GM12878 (cell line): ENCODE results near the gene SETDB1. TPM values are rescaled to one million over a fixed set of nuclear protein-coding genes. Genes with fewer than 3 reads are reported as not detected.
A peak's percentile ranks its signal among the peaks of the same experiment; 100 is the strongest.

Source experiments
- ATAC-seq: fragments of 200-7000 bp; cut with Tn5 transposase; 3 replicates; pipeline ENCODE4 v1.9.1; 2020; ENCODE audit warnings: mild to moderate bottlenecking, moderate library complexity
- BruUV-seq: library from RNA; stranded (reverse); fragments of 400-500 nt; replicated peaks from 2 replicates; lab custom pipeline; 2021; lab: Mats Ljungman, UMichigan
- CTCF ChIA-PET: fragments of 300-600 bp; sonication (Branson Sonifier 250); formaldehyde crosslinking; extraction: SDS; loops from one replicate; lab custom pipeline; 2021; ENCODE audit warnings: inconsistent platforms; lab: Yijun Ruan, JAX
- POLR2A ChIA-PET: fragments of 350-600 bp; formaldehyde crosslinking; extraction: SDS; loops from one replicate; lab custom pipeline; 2021; ENCODE audit warnings: inconsistent platforms; lab: Charles Lee
- RAD21 ChIA-PET: fragments of 300-600 bp; sonication (Branson Sonifier 250); formaldehyde crosslinking; loops from one replicate; lab custom pipeline; 2023; ENCODE audit warnings: antibody characterized with exemption; ENCODE audit not compliant: unreplicated experiment; lab: Charles Lee
- SMC1A ChIA-PET: fragments of 300-600 bp; sonication (Branson Sonifier 250); formaldehyde crosslinking; loops from one replicate; lab custom pipeline; 2023; ENCODE audit not compliant: unreplicated experiment, uncharacterized antibody; lab: Charles Lee
- DNase-seq: peaks from one replicate; pipeline ENCODE4 v3.0.0-alpha.2; 2011; ENCODE audit warnings: low read depth, low spot score
- FAIRE-seq: peaks from 3 replicates; lab custom pipeline; 2011; peaks lifted over from hg19 to GRCh38; lab: Jason Lieb, UNC
- H2AFZ ChIP-seq: 2 replicates; pipeline ENCODE4 v1.6.0; 2011; ENCODE audit warnings: low read depth, low read length, control low read depth; ENCODE audit not compliant: control insufficient read depth
- H3K27ac ChIP-seq: 2 replicates; pipeline ENCODE4 v1.5.1; 2011; ENCODE audit warnings: control low read depth; ENCODE audit not compliant: control insufficient read depth, insufficient read depth
- H3K27me3 ChIP-seq, 2 experiments: replicated peaks in 1 of 2; 2 replicates each; pipeline versions ENCODE4 v1.6.0 to v1.6.1; 2011; ENCODE audit warnings: low read length in 1 of 2; ENCODE audit not compliant: control insufficient read depth in 2 of 2, insufficient read depth in 2 of 2
- H3K36me3 ChIP-seq, 2 experiments: 2 replicates each; pipeline ENCODE4 v1.5.1; 2011; ENCODE audit warnings: low read length in 1 of 2; ENCODE audit not compliant: control insufficient read depth in 2 of 2, insufficient read depth in 2 of 2
- H3K4me1 ChIP-seq: 2 replicates; pipeline ENCODE4 v1.6.1; 2011; ENCODE audit warnings: mild to moderate bottlenecking, low read length, moderate library complexity, mixed read lengths; ENCODE audit not compliant: control insufficient read depth, insufficient read depth
- H3K4me2 ChIP-seq: 2 replicates; pipeline ENCODE4 v1.6.0; 2011; ENCODE audit warnings: control low read depth; ENCODE audit not compliant: control insufficient read depth, insufficient read depth
- H3K4me3 ChIP-seq: fragments of 200-600 bp; sonication (generic); 2 replicates; pipeline ENCODE4 v1.5.1; 2016
- H3K79me2 ChIP-seq: 2 replicates; pipeline ENCODE4 v1.6.0; 2011; ENCODE audit warnings: low read length; ENCODE audit not compliant: control insufficient read depth, insufficient read depth
- H3K9ac ChIP-seq: 2 replicates; pipeline ENCODE4 v1.8.0; 2011; ENCODE audit warnings: low read length, control low read depth, mixed read lengths; ENCODE audit not compliant: control insufficient read depth, insufficient read depth
- H3K9me3 ChIP-seq: replicated peaks from 3 replicates; pipeline ENCODE4 v1.5.1; 2011; ENCODE audit warnings: mild to moderate bottlenecking, low read length; ENCODE audit not compliant: control insufficient read depth, insufficient read depth
- H4K20me1 ChIP-seq: 2 replicates; pipeline ENCODE4 v1.6.0; 2011; ENCODE audit not compliant: control insufficient read depth, insufficient read depth
- ATF7 ChIP-seq: fragments of 450-650 bp; IDR thresholded peaks from 2 replicates; pipeline ENCODE4 v1.6.1; 2016; ENCODE audit warnings: low read depth, mild to moderate bottlenecking
- CBX3 ChIP-seq: fragments of 200-600 bp; sonication (generic); IDR thresholded peaks from 2 replicates; pipeline ENCODE4 v1.6.1; 2016; ENCODE audit warnings: low read depth, borderline replicate concordance
- CHD2 ChIP-seq: IDR thresholded peaks from 2 replicates; pipeline ENCODE4 v1.6.1; 2011; ENCODE audit warnings: low read depth, low read length, improper control_type of control experiment, borderline replicate concordance
- EP300 ChIP-seq, 2 experiments: fragments of 150-350 bp in 1 of 2; IDR thresholded peaks; 2 replicates each; pipeline ENCODE4 v1.6.1; 2011 to 2012; ENCODE audit warnings: low read depth in 2 of 2, low read length in 2 of 2, borderline replicate concordance in 1 of 2, improper control_type of control experiment in 1 of 2, inconsistent platforms in 1 of 2; ENCODE audit not compliant: control insufficient read depth in 1 of 2
- JUNB ChIP-seq: IDR thresholded peaks from 2 replicates; pipeline ENCODE4 v1.6.1; 2016; ENCODE audit warnings: antibody characterized with exemption, mild to moderate bottlenecking
- MTA3 ChIP-seq: IDR thresholded peaks from 2 replicates; pipeline ENCODE4 v1.6.1; 2012; ENCODE audit warnings: low read length, inconsistent platforms, borderline replicate concordance
- SIX5 ChIP-seq: IDR thresholded peaks from 2 replicates; pipeline ENCODE4 v1.6.1; 2011; ENCODE audit warnings: mild to moderate bottlenecking, low read depth, low read length, moderate library complexity; ENCODE audit not compliant: severe bottlenecking
- SMAD1 ChIP-seq: fragments of 450-650 bp; IDR thresholded peaks from 2 replicates; pipeline ENCODE4 v1.6.1; 2018; ENCODE audit warnings: mild to moderate bottlenecking, low read depth; ENCODE audit not compliant: partially characterized antibody
- SMAD5 ChIP-seq: IDR thresholded peaks from 2 replicates; pipeline ENCODE4 v1.6.1; 2016; ENCODE audit warnings: antibody characterized with exemption, low read depth
- ZNF207 ChIP-seq: fragments of 450-650 bp; IDR thresholded peaks from 2 replicates; pipeline ENCODE4 v1.6.1; 2014; ENCODE audit warnings: antibody characterized with exemption, mild to moderate bottlenecking, borderline replicate concordance
- ZNF217 ChIP-seq: fragments of 450-650 bp; IDR thresholded peaks from 2 replicates; pipeline ENCODE4 v1.6.1; 2017; ENCODE audit warnings: antibody characterized with exemption, mild to moderate bottlenecking
- ZNF622 ChIP-seq: fragments of 450-650 bp; IDR thresholded peaks from 2 replicates; pipeline ENCODE4 v1.6.1; 2017; ENCODE audit warnings: mild to moderate bottlenecking, inconsistent platforms
- ZZZ3 ChIP-seq: IDR thresholded peaks from 2 replicates; pipeline ENCODE4 v1.6.1; 2011; ENCODE audit warnings: low read depth; ENCODE audit not compliant: control insufficient read depth, insufficient read length
- WGBS: methylation state at CpG from one replicate; pipeline ENCODE4 v1.1.6; 2016; ENCODE audit warnings: low lambda C conversion rate; ENCODE audit not compliant: insufficient replicate concordance, insufficient coverage; ENCODE audit errors: missing lambda C conversion rate; 5-methylcytosine and 5-hydroxymethylcytosine counted together
- in situ Hi-C: fragments of 300-500 bp; cut with MboI; formaldehyde crosslinking; loops from 9 replicates; pipeline ENCODE4 v1.14.3; 2018; ENCODE audit warnings: mixed read lengths
- intact Hi-C: fragments of 100-400 bp; cut with micrococcal nuclease; formaldehyde crosslinking; loops from one replicate; pipeline ENCODE4 v1.14.2; 2022; ENCODE audit not compliant: unreplicated experiment
- polyA plus RNA-seq, 11 experiments: library from polyadenylated mRNA; depleted of rRNA in 4 of 11; unstranded in 6 of 11; stranded (reverse) in 5 of 11; fragments of >200 nt; fragmentation: Nextera tagmentation in 4 of 11; fragmentation: Illumina TruSeq in 1 of 11; extraction: Ambion mirVana in 4 of 11; extraction: Trizol in 1 of 11; gene quantifications; 1 replicate in 1 of 11; 2 replicates in 10 of 11; pipeline versions ENCODE4 v1.2.1 to v1.2.3, GENCODE V29; 2011 to 2016; ENCODE audit warnings: inconsistent platforms in 2 of 11, missing spikeins in 2 of 11, low read depth in 1 of 11
- total RNA-seq, 4 experiments: library from RNA; depleted of rRNA in 3 of 4; stranded (reverse); fragments of >200 nt in 3 of 4; fragmentation: Illumina TruSeq in 1 of 4; extraction: Trizol in 1 of 4; gene quantifications; 2 replicates each; pipeline versions ENCODE4 v1.2.1 to v1.2.3, GENCODE V29; 2013 to 2021
- TF ChIP-seq, protein P1 (sequence below): fragments of 450-650 bp; IDR thresholded peaks from 2 replicates; pipeline ENCODE4 v1.6.1; 2017; ENCODE audit warnings: mild to moderate bottlenecking, moderate library complexity
- TF ChIP-seq, protein P2 (sequence below): IDR thresholded peaks from 2 replicates; pipeline ENCODE4 v1.6.1; 2012; ENCODE audit warnings: low read length, inconsistent platforms
- TF ChIP-seq, protein P3 (sequence below): fragments of 450-650 bp; IDR thresholded peaks from 2 replicates; pipeline ENCODE4 v1.6.1; 2016; ENCODE audit warnings: mild to moderate bottlenecking

SETDB1 gene
- total and polyA plus RNA-seq, 10 of the 15 experiments (the other 5 are each of a cell fraction or from before 2014, with no cell fraction given) = 14.3 to 56.7 (median 35.7) TPM

DNA sequence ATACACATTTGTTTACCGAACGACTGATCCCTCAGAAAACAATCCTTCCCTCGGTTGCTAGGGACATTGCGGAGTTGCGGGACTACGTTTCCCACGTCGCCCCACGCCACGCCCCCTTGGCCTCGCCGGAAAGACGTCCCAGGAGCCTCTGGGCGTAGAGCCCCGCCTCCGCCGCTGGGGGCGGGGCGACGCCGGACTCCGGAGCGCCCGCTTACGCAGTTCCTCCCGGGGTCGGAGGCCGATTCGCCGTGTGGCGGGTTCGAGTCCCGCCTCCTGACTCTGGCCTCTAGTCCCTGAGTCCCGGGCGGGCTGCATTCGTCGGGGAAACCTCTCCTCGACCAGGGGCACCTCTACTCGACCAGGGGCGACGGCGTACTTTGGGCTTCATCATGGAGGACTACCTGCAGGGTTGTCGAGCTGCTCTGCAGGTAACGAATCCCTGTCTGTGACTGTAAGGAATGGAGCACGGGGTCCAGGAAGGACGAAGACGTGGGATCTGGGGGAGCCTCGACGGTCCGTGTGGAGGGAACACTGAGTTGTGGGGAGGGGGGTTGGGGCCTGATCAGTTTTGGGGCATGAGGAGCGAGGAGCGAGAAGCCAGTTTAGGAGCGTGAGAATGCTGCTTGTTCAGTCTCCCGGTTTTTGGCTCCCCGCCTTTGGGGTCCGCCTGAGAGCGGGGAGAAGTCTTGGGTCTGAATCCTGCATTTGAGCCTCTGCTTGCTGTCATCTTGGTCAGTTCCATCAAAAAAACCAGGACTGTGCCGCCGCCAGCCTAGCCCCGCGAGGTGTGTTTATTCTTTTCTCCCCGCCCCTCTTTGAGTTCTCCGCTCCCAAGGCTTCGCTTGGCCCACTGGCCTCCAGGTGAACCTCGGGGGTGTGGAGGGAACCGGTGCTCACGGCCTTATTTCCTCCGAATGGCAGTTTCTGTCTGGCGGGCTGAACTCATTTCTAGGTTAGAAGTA is 82.4 kb downstream of the SETDB1 start, which contains the start of gene PRUNE1:
Gene PRUNE1 (plus strand): TSS at position 206 of the 962 bp plus-strand sequence. CDS start 184 bp downstream, at position 390.
- no peak for FAIRE-seq
- H3K4me3 ChIP-seq = peak within 1 kb of the TSS; percentile 90
- H3K36me3 ChIP-seq = no peaks in the 10 kb centered on the region
- H3K9me3 ChIP-seq = no peaks in the 10 kb centered on the region
- H3K27me3 ChIP-seq = no peaks in the 10 kb centered on the region
- RAD21 ChIA-PET = interaction anchor here (0.9 kb wide), 1 partner anchor 91 kb away, joined by 3 read pairs; no protein-coding TSS in a partner anchor
- ATAC-seq = peak; percentile 91
- CTCF ChIA-PET = interaction anchor here (1.0 to 1.9 kb wide), 3 partner anchors 12 to 148 kb away, joined by 3 to 4 read pairs (median 4); partner anchors contain the start of gene TNFAIP8L2
- peak within 1 kb of the TSS; percentile 90 for H3K27ac ChIP-seq
- SMC1A ChIA-PET = no interaction called here
- WGBS = under 1% methylated on average over 69 of the region's 69 CpGs
- H2AFZ ChIP-seq = peak within 1 kb of the TSS; percentile 98
- POLR2A ChIA-PET = interaction anchor here (1.7 kb wide), 1 partner anchor 49 kb away, joined by 3 read pairs; no protein-coding TSS in a partner anchor
- TSS peak; percentile 70 for BruUV-seq
- in situ Hi-C loops (no loop called here), intact Hi-C loops (no loop called here)
- no peaks in the 10 kb centered on the region for H4K20me1 ChIP-seq
- H3K4me2 ChIP-seq = peak within 1 kb of the TSS; percentile 99
- peak within 1 kb of the TSS; percentile 89 for H3K9ac ChIP-seq
- peak; percentile 74 for DNase-seq
- peaks cover 16% of the 10 kb centered on the region for H3K79me2 ChIP-seq
- H3K4me1 ChIP-seq = peaks cover 7% of the 10 kb centered on the region
- TF ChIP-seq CBX3 = no peak
- peak; percentile 72; the same call in 1 of the 2 replicates for TF ChIP-seq CHD2
- TF ChIP-seq EP300 (IDR thresholded peaks at IDR 0.05; ENCODE audit: borderline replicate concordance in 1 of 2, control insufficient read depth in 1 of 2, low read depth in 2 of 2, low read length in 2 of 2) = no peak
- no peak for TF ChIP-seq SMAD1
- TF ChIP-seq SIX5 = peak; percentile 83
- no peak for TF ChIP-seq ZNF622
- TF ChIP-seq, protein P1, sequence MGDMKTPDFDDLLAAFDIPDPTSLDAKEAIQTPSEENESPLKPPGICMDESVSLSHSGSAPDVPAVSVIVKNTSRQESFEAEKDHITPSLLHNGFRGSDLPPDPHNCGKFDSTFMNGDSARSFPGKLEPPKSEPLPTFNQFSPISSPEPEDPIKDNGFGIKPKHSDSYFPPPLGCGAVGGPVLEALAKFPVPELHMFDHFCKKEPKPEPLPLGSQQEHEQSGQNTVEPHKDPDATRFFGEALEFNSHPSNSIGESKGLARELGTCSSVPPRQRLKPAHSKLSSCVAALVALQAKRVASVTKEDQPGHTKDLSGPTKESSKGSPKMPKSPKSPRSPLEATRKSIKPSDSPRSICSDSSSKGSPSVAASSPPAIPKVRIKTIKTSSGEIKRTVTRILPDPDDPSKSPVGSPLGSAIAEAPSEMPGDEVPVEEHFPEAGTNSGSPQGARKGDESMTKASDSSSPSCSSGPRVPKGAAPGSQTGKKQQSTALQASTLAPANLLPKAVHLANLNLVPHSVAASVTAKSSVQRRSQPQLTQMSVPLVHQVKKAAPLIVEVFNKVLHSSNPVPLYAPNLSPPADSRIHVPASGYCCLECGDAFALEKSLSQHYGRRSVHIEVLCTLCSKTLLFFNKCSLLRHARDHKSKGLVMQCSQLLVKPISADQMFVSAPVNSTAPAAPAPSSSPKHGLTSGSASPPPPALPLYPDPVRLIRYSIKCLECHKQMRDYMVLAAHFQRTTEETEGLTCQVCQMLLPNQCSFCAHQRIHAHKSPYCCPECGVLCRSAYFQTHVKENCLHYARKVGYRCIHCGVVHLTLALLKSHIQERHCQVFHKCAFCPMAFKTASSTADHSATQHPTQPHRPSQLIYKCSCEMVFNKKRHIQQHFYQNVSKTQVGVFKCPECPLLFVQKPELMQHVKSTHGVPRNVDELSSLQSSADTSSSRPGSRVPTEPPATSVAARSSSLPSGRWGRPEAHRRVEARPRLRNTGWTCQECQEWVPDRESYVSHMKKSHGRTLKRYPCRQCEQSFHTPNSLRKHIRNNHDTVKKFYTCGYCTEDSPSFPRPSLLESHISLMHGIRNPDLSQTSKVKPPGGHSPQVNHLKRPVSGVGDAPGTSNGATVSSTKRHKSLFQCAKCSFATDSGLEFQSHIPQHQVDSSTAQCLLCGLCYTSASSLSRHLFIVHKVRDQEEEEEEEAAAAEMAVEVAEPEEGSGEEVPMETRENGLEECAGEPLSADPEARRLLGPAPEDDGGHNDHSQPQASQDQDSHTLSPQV = no peak
- TF ChIP-seq, protein P2, sequence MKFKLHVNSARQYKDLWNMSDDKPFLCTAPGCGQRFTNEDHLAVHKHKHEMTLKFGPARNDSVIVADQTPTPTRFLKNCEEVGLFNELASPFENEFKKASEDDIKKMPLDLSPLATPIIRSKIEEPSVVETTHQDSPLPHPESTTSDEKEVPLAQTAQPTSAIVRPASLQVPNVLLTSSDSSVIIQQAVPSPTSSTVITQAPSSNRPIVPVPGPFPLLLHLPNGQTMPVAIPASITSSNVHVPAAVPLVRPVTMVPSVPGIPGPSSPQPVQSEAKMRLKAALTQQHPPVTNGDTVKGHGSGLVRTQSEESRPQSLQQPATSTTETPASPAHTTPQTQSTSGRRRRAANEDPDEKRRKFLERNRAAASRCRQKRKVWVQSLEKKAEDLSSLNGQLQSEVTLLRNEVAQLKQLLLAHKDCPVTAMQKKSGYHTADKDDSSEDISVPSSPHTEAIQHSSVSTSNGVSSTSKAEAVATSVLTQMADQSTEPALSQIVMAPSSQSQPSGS = no peak
- no peak for TF ChIP-seq ATF7
- no peak for TF ChIP-seq SMAD5
- no peak for TF ChIP-seq MTA3
- no peak for TF ChIP-seq ZZZ3
- TF ChIP-seq, protein P3, sequence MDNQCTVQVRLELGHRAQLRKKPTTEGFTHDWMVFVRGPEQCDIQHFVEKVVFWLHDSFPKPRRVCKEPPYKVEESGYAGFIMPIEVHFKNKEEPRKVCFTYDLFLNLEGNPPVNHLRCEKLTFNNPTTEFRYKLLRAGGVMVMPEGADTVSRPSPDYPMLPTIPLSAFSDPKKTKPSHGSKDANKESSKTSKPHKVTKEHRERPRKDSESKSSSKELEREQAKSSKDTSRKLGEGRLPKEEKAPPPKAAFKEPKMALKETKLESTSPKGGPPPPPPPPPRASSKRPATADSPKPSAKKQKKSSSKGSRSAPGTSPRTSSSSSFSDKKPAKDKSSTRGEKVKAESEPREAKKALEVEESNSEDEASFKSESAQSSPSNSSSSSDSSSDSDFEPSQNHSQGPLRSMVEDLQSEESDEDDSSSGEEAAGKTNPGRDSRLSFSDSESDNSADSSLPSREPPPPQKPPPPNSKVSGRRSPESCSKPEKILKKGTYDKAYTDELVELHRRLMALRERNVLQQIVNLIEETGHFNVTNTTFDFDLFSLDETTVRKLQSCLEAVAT = peak; percentile 83
- TF ChIP-seq ZNF217 = peak; percentile 83
- 0 out of 2 replicates have a peak, but pooled peaks have one; percentile 67 for TF ChIP-seq ZNF207
- TF ChIP-seq JUNB = no peak
